Left ventricle myocardium inferior (tissue), 1 donor: ENCODE results near the gene PRODH2. TPM values are rescaled to one million over a fixed set of nuclear protein-coding genes. Genes with fewer than 3 reads are reported as not detected.

Source experiments
- DNase-seq: peaks from one replicate; pipeline ENCODE4 v3.0.0-alpha.2; 2020
- H3K27ac ChIP-seq: fragments of 200-600 bp; replicated peaks from 2 replicates; pipeline ENCODE4 v1.8.0; 2021
- H3K27me3 ChIP-seq: fragments of 200-600 bp; 2 replicates; pipeline ENCODE4 v1.8.0; 2021; ENCODE audit warnings: low read depth
- H3K36me3 ChIP-seq: fragments of 200-600 bp; 2 replicates; pipeline ENCODE4 v1.8.0; 2021
- H3K4me1 ChIP-seq: fragments of 200-600 bp; 2 replicates; pipeline ENCODE4 v1.8.0; 2021
- H3K4me3 ChIP-seq: fragments of 200-600 bp; 2 replicates; pipeline ENCODE4 v1.8.0; 2021; ENCODE audit warnings: mild to moderate bottlenecking, moderate library complexity
- H3K9me3 ChIP-seq: fragments of 200-600 bp; replicated peaks from 2 replicates; pipeline ENCODE4 v1.8.0; 2021
- CTCF ChIP-seq: fragments of 200-600 bp; IDR thresholded peaks from 2 replicates; pipeline ENCODE4 v1.8.0; 2021; ENCODE audit warnings: antibody characterized with exemption, mild to moderate bottlenecking, borderline replicate concordance
- intact Hi-C: fragments of 100-400 bp; cut with micrococcal nuclease; formaldehyde crosslinking; loops from one replicate; pipeline ENCODE4 v1.11.0; 2022
- total RNA-seq: library from RNA; stranded (reverse); fragmentation: NEBNext Ultra II Directional; extraction: Animal tissue kit (Norgen Biotek cat#: 25700); gene quantifications from one replicate; pipeline ENCODE4 v1.2.1, GENCODE V29; 2021
- donor health status: DM: no; HTN: yes; CAD: no; lungs with severe emphysema.

Gene PRODH2
- total RNA-seq, 1 donor from 2014 or later, result not detected

GRCh38 chr19:35851213-35852028 lies 38.8 kb upstream of the PRODH2 start:
- Histone ChIP-seq H3K36me3 (no peaks in the 10 kb centered on the region), H3K4me3 (no peak overlapping the region), H3K4me1 (peaks cover 6% of the 10 kb centered on the region), H3K9me3 (no peaks in the 10 kb centered on the region), H3K27ac (no peak overlapping the region), H3K27me3 (peaks cover 99% of the 10 kb centered on the region)
- intact Hi-C loops, result no loop called here
- no peak for DNase-seq
- TF ChIP-seq CTCF, result no peak

GRCh38 chr19:35848919-35849505 lies 36.4 kb upstream of the PRODH2 start:
- H3K27ac ChIP-seq, result no peak overlapping the region
- no peak overlapping the region for H3K4me3 ChIP-seq
- H3K27me3 ChIP-seq, result peaks cover 100% of the 10 kb centered on the region
- peaks cover 17% of the 10 kb centered on the region for H3K4me1 ChIP-seq
- no peak for DNase-seq
- no peaks in the 10 kb centered on the region for H3K36me3 ChIP-seq
- no peaks in the 10 kb centered on the region for H3K9me3 ChIP-seq
- intact Hi-C loops, result no loop called here
- TF ChIP-seq CTCF, result no peak

- Histone ChIP-seq H3K36me3 (no peaks in the 10 kb centered on the region), H3K4me1 (peaks cover 19% of the 10 kb centered on the region), H3K9me3 (no peaks in the 10 kb centered on the region), H3K27me3 (peaks cover 100% of the 10 kb centered on the region), H3K4me3 (no peak overlapping the region), H3K27ac (no peak overlapping the region)
- DNase-seq, result no peak
- no peak for TF ChIP-seq CTCF
- intact Hi-C loops, result no loop called here
Measured at GRCh38 chr19:35848486-35848885, 35.8 kb upstream of the PRODH2 start.

DNA sequence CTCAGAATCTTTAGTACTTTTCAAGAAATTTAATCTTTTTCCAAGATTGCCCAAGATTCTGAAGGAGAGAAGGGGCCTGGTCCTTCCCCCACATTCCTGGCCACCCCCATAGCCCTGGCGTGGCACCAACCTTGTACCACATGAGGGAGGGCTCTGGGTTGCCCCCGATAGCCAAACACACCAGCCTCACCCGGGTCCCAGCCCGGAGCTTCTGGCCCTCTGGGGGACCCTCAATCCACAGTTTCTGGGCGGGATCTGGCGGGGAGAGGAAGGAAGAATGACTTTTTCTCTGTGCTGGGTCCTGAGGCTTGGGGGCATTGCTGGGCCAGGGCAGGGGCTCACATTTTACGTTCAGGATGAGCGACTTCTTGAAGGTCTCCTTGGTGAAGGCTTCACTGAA lies 35.3 kb upstream of the PRODH2 start:
- no peak for TF ChIP-seq CTCF
- peaks cover 100% of the 10 kb centered on the region for H3K27me3 ChIP-seq
- H3K9me3 ChIP-seq, result no peaks in the 10 kb centered on the region
- no peaks in the 10 kb centered on the region for H3K36me3 ChIP-seq
- no peak overlapping the region for H3K27ac ChIP-seq
- DNase-seq, result no peak
- H3K4me1 ChIP-seq, result peaks cover 19% of the 10 kb centered on the region
- H3K4me3 ChIP-seq, result no peak overlapping the region
- intact Hi-C loops, result no loop called here

GRCh38 chr19:35846038-35846668 lies 33.5 kb upstream of the PRODH2 start:
- DNase-seq, result no peak
- intact Hi-C loops, result no loop called here
- no peaks in the 10 kb centered on the region for H3K36me3 ChIP-seq
- H3K9me3 ChIP-seq, result no peaks in the 10 kb centered on the region
- H3K27me3 ChIP-seq, result peaks cover 100% of the 10 kb centered on the region
- H3K4me3 ChIP-seq, result peak overlapping the region; percentile 49
- no peak overlapping the region for H3K27ac ChIP-seq
- peaks cover 19% of the 10 kb centered on the region for H3K4me1 ChIP-seq
- no peak for TF ChIP-seq CTCF
